ENCODE data around the gene IGFL3. TPM values are rescaled to one million over a fixed set of nuclear protein-coding genes. Genes with fewer than 3 reads are reported as not detected.

Gene IGFL3
- polyA plus RNA-seq, 10 donors, result not detected

DNA sequence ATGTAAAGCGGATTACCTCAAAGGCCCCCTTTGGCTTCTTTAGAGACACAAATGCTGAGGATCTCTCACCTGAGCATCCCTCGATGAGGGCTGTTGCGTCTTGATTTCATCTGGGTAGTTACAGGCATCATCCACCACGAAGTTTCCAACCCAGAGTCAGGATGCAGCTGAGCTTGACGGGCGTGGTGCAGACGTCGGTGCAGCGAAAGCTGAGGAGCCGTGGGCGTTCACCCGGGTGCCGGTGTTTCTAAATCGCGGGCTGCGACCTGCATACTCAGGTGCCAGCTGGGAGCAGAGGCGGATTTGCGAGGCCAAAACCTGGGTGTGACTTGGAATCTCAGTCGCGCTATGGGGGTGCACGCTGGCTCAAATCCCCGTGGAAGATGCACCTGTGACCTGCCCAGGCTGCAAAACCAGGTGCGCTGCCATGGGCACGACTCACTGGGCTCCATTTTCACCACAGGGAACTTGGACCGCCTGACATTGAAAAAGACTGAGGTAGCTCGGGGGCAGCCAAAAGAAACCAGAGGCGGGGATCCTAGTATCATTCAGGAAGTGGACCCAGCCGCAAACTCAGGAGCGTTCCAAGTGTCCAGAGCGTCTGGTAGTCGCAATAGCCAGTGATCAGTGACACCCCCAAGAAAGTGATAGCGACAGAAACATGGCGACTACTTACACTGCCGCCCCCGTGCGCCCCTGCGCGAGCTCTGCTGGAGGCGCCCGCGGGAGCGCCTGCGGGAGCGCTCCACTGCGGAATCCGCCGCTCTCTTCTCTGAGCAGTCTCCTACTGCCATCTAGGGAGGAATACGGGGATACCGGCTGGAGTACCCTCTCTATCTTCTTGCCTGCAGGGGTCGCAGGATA is 47.3 kb downstream of the IGFL3 start:
- DNase-seq, result peak; percentile 48 to 70 (median 69)

DNA sequence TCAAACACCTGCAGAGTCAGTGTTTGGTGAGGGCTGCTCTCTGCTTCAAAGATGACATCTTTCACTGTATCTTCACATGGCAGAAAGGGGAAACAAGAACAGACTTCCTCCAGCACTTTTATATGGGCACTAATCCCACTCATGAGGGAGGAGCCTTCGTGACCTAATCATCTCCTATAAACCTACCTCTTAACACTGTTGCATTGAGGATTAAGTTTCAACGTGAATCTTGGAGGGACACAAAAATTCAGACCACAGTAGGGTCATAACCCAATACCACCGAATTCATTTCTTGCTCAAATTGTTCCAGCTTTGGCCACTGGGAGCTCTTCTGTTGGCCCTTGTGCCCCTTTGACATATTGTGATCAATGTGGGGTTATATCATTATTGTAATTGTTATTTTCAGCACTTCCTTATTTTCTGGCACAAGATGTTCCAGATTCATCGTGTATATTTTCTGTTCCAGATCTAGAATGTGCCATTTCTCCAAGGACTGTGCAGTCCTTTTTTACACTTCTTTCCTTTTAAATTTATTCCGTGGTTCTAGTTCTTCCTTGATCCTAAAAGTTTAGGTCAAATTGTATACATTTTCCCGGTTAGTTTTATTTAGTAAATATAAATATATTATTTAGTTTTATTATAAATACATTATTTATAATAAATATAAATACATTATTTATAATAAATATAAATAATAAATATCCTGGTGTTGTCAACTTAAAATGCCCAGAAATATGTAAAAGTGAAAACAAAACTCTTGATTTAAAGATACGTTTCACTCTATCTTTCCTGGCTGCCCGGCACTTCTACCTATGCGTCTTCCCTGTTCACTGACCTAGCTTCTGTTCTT is 48.2 kb downstream of the IGFL3 start:
- no peak for DNase-seq

DNA sequence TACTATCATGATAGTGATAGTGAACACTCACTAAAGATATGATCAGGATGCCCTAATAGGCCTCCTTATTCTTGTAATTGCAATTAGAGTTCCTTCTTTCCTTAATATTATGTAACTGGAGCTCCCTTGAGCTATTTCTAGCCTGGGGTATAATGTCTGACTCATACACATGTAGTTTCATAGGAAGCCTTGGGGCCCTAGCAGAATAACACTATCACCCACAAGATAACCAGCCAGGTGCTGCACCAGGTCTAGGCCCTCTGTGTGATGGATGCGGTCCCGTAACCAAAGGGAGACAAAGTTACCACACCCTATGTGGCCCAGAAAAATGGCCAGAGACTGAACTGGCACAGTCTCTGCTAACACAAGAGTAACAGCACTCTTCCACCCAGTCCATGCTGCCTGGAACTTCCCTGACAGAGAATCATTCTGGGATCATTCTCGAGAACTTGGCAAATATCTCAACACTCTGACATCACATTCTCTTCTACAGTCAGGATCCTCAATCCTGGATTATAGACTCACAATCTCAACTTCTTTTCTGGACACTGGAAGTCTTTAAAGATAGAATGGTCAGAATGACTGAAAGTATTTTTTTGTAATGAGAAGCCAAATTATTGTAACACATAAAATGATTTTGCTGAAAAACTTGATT is 51.1 kb downstream of the IGFL3 start:
- no peak for DNase-seq

Other genes starting within 250 kb of the IGFL3 start
- gene IRF2BP1, start 238.5 kb downstream of the IGFL3 start, polyA plus RNA-seq (ENCODE audit: insufficient read length in 10 of 10), result 10 to 100 TPM; 10.2 to 19.7 (median 13.3) TPM
- gene MYPOP, start 222.1 kb downstream of the IGFL3 start, polyA plus RNA-seq (ENCODE audit: insufficient read length in 10 of 10), result 1 to 10 TPM; 2.8 to 4.4 (median 3.7) TPM
- gene NANOS2, start 209.9 kb downstream of the IGFL3 start, polyA plus RNA-seq (ENCODE audit: insufficient read length in 10 of 10), result not detected
- 1 to 10 TPM; 2.8 to 5.5 (median 4.0) TPM for gene NOVA2, start 150.8 kb downstream of the IGFL3 start, polyA plus RNA-seq (ENCODE audit: insufficient read length in 10 of 10)
- 1 to 10 TPM; 3.4 to 8.2 (median 6.2) TPM for gene CCDC61, start 129.2 kb downstream of the IGFL3 start, polyA plus RNA-seq (ENCODE audit: insufficient read length in 10 of 10)
- gene PGLYRP1, start 101.6 kb downstream of the IGFL3 start, polyA plus RNA-seq (ENCODE audit: insufficient read length in 10 of 10), result 1 to 10 TPM in 2 of 10 donors, under 1 TPM in 5, not detected in 3; 0.22 to 1.5 (median 0.63) TPM
- gene IGFL4, start 83.7 kb downstream of the IGFL3 start, polyA plus RNA-seq (ENCODE audit: insufficient read length in 10 of 10), result 10 to 100 TPM in 1 of 10 donors, 1 to 10 TPM in 9; 1.3 to 10.2 (median 4.6) TPM
- 1 to 10 TPM in 2 of 10 donors, not detected in 8; 3.0 to 5.7 TPM for gene IGFL2, start 23.6 kb upstream of the IGFL3 start, polyA plus RNA-seq (ENCODE audit: insufficient read length in 10 of 10)
- 1 to 10 TPM in 2 of 10 donors, not detected in 8; 5.4 to 7.1 TPM for gene IGFL1, start 105.1 kb upstream of the IGFL3 start, polyA plus RNA-seq (ENCODE audit: insufficient read length in 10 of 10)
- gene HIF3A, start 172.4 kb upstream of the IGFL3 start, polyA plus RNA-seq (ENCODE audit: insufficient read length in 10 of 10), result 100 to 1,000 TPM; 112 to 347 (median 228) TPM
- 10 to 100 TPM; 50.3 to 72.3 (median 61.4) TPM for gene PPP5C, start 222.4 kb upstream of the IGFL3 start, polyA plus RNA-seq (ENCODE audit: insufficient read length in 10 of 10)

Data from muscle of back (tissue), 11 donors.